ENCODE results near the gene ARGLU1. TPM values are rescaled to one million over a fixed set of nuclear protein-coding genes. Genes with fewer than 3 reads are reported as not detected.

The ARGLU1 gene
- total and polyA plus RNA-seq, 2 experiments from 2014 or later = 108 to 166 TPM

- H3K27ac ChIP-seq (ENCODE audit: low read depth) = no peak overlapping the region
- H3K4me3 ChIP-seq = no peak overlapping the region; the same call in 1 of the 2 replicates
- Mint-ChIP-seq H3K4me1 (peaks cover 91% of the 10 kb centered on the region), H3K27me3 (ENCODE audit: insufficient read depth, low read depth, poor library complexity) (peaks cover under 1% of the 10 kb centered on the region), H3K36me3 (ENCODE audit: low read depth) (no peaks in the 10 kb centered on the region), H3K9me3 (no peaks in the 10 kb centered on the region), H3K4me3 (no peak overlapping the region), H3K27ac (no peak overlapping the region)
- no peaks in the 10 kb centered on the region for H3K9me2 ChIP-seq (ENCODE audit: insufficient read depth)
- peak overlapping the region; percentile 78 for H3K4me2 ChIP-seq
- H3K27me3 ChIP-seq (ENCODE audit: insufficient read depth) = peaks cover 15% of the 10 kb centered on the region; the same call in 1 of the 2 replicates
- H3K79me2 ChIP-seq (replicated peaks; ENCODE audit: insufficient read depth) = peaks cover 91% of the 10 kb centered on the region
- ATAC-seq = no peak
- TF ChIP-seq NANOG (IDR thresholded peaks at IDR 0.05; ENCODE audit: borderline replicate concordance) = no peak
- no peak for TF ChIP-seq EZH2phosphoT487 (IDR thresholded peaks at IDR 0.05; ENCODE audit: unreplicated experiment)
- no peak for TF ChIP-seq ETS1 (IDR thresholded peaks at IDR 0.05)
- TF ChIP-seq CREB1 (CRISPR knock-in tag; IDR thresholded peaks at IDR 0.05; ENCODE audit: low read depth) = no peak
- no peak for TF ChIP-seq ZNF331 (CRISPR knock-in tag; IDR thresholded peaks at IDR 0.05; ENCODE audit: low read depth)
- no peak for TF ChIP-seq STAT1 (IDR thresholded peaks at IDR 0.05; ENCODE audit: unreplicated experiment)
- TF ChIP-seq ZNF114 (CRISPR knock-in tag; IDR thresholded peaks at IDR 0.05) = no peak
- TF ChIP-seq REST (IDR thresholded peaks at IDR 0.05; ENCODE audit: unreplicated experiment) = no peak
- no peak for TF ChIP-seq JUNB (IDR thresholded peaks at IDR 0.05; ENCODE audit: unreplicated experiment)
- no peak for TF ChIP-seq ZNF462 (CRISPR knock-in tag; IDR thresholded peaks at IDR 0.05)
- TF ChIP-seq EZH2 (IDR thresholded peaks at IDR 0.05; ENCODE audit: low read depth, unreplicated experiment) = no peak
- TF ChIP-seq POLR2AphosphoS5 (IDR thresholded peaks at IDR 0.05; ENCODE audit: low read depth) = no peak
- no peak overlapping the region for H2AFZ ChIP-seq
- no peaks in the 10 kb centered on the region for H3K36me3 ChIP-seq (ENCODE audit: insufficient read depth)
- peaks cover 84% of the 10 kb centered on the region for H3K4me1 ChIP-seq (ENCODE audit: insufficient read depth)
- H3F3A ChIP-seq (replicated peaks; ENCODE audit: low read depth) = no peaks in the 10 kb centered on the region
- DNase-seq (ENCODE audit: low spot score) = no peak
- peaks cover 3% of the 10 kb centered on the region for H4K20me1 ChIP-seq (replicated peaks; ENCODE audit: insufficient read depth)
Observed at GRCh38 chr13:106527445-106527801, 40.5 kb downstream of the ARGLU1 start.

All from GM23338 (cell line).